ENCODE measurements around the gene HMBS.
A peak's percentile ranks its signal among the peaks of the same experiment; 100 is the strongest.

HMBS gene

GRCh38 chr11:119077839-119078238 lies 6.8 kb upstream of the HMBS start:
- no peak for ATAC-seq

GRCh38 chr11:119078675-119079420 lies 5.8 kb upstream of the HMBS start:
- no peak for ATAC-seq

GRCh38 chr11:119081682-119082260 lies 2.9 kb upstream of the HMBS start:
- no peak for ATAC-seq

GRCh38 chr11:119085437-119085847 lies 761 bp downstream of the HMBS start:
- ATAC-seq: peak; percentile 14 to 19

GRCh38 chr11:119087123-119087522 lies 2.4 kb downstream of the HMBS start:
- ATAC-seq: no peak

- no peak for ATAC-seq
Measured at GRCh38 chr11:119087747-119088241, 3.1 kb downstream of the HMBS start.

- ATAC-seq: no peak
Measured at GRCh38 chr11:119088406-119088805, 3.7 kb downstream of the HMBS start.

- ATAC-seq: no peak
Measured at GRCh38 chr11:119089319-119089718, 4.6 kb downstream of the HMBS start.

GRCh38 chr11:119091178-119091577 lies 6.5 kb downstream of the HMBS start:
- no peak for ATAC-seq

- ATAC-seq: no peak
Measured at GRCh38 chr11:119091966-119092879, 7.5 kb downstream of the HMBS start.

GRCh38 chr11:119092880-119093842 lies 8.5 kb downstream of the HMBS start:
- no peak for ATAC-seq

- peak; percentile 11 to 25 for ATAC-seq
Measured at GRCh38 chr11:119093942-119094815, 9.5 kb downstream of the HMBS start.

- ATAC-seq: peak; percentile 37 to 44
Measured at GRCh38 chr11:119094816-119095065, 10.1 kb downstream of the HMBS start.

- ATAC-seq: peak; percentile 86 to 90
Measured at GRCh38 chr11:119095066-119095880, 10.6 kb downstream of the HMBS start.

GRCh38 chr11:119099711-119100110 lies 15.0 kb downstream of the HMBS start:
- ATAC-seq: no peak

GRCh38 chr11:119100246-119100970 lies 15.7 kb downstream of the HMBS start:
- ATAC-seq: no peak

GRCh38 chr11:119100994-119101758 lies 16.5 kb downstream of the HMBS start:
- ATAC-seq: peak; percentile 9 to 12

- ATAC-seq: peak; percentile 88 to 90
Measured at GRCh38 chr11:119101759-119102423, 17.2 kb downstream of the HMBS start, which contains the start of gene DPAGT1. Gene DPAGT1 (minus strand): TSS chr11:119101853. CDS start chr11:119101655, 198 bp downstream.

Measured in activated CD4-positive, CD25-positive, alpha-beta regulatory T cell treated with anti-CD3 and anti-CD28 coated beads, Interleukin-2, amount 50 U/mL, for 24 hours (primary cell).